ENCODE data around the gene PIK3AP1. TPM values are rescaled to one million over a fixed set of nuclear protein-coding genes. Genes with fewer than 3 reads are reported as not detected.

The PIK3AP1 gene
- total and polyA plus RNA-seq, 2 of the 13 experiments (the other 11 are each of a cell fraction or from before 2014, with no cell fraction given) = 3.6 to 13.8 TPM

DNA sequence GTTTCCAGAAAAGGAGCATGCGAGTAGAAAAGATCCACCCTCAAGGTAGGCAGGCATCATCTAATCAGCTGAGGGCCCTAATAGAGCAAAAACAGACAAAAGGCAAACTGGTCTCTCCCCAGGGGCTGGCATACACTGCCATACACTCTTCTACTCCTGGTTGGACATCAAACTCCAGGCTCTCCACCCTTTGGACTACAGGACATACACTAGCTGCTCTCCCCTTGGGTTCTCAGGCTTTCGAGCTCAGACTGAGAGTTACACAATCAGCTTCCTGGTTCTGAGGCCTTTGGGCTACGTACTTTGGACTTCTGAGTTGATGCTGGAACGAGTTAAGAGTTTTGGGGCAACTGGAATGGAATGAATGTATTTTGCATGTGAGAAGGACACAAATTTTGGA is 82.6 kb downstream of the PIK3AP1 start (continued):
- TF ChIP-seq SOX13 (IDR thresholded peaks at IDR 0.05) = no peak
- TF ChIP-seq SOX13 (CRISPR knock-in tag; conservative IDR thresholded peaks at IDR 0.05 in 1 of 2, IDR thresholded peaks at IDR 0.05 in 1 of 2) = peak in 1 of 2 experiments; percentile 42; a peak in 1 of 4 replicates
- TF ChIP-seq ZNF614 (CRISPR knock-in tag; IDR thresholded peaks at IDR 0.05; ENCODE audit: borderline replicate concordance) = peak; percentile 22; the same call in 1 of the 2 replicates
- 0 out of 2 replicates have a peak, but pooled peaks have one; percentile 16 for TF ChIP-seq SMC3 (IDR thresholded peaks at IDR 0.05; ENCODE audit: low read length)
- peak; percentile 73 for TF ChIP-seq ZNF331 (CRISPR knock-in tag; IDR thresholded peaks at IDR 0.05)
- peak; percentile 51; the same call in 1 of the 2 replicates for TF ChIP-seq KDM1A (CRISPR knock-in tag; IDR thresholded peaks at IDR 0.05)
- no peak for TF ChIP-seq NONO (IDR thresholded peaks at IDR 0.05)
- peak; percentile 54; the same call in 1 of the 2 replicates for TF ChIP-seq NONO (CRISPR knock-in tag; conservative IDR thresholded peaks at IDR 0.05)
- TF ChIP-seq ZNF644 (CRISPR knock-in tag; IDR thresholded peaks at IDR 0.05; ENCODE audit: low read depth) = peak; percentile 93
- 0 out of 2 replicates have a peak, but pooled peaks have one; percentile 60 for TF ChIP-seq MIER2 (CRISPR knock-in tag; IDR thresholded peaks at IDR 0.05)
- peak; percentile 78 for TF ChIP-seq ELF1 (CRISPR knock-in tag; IDR thresholded peaks at IDR 0.05)
- peak; percentile 69 for TF ChIP-seq TEAD3 (CRISPR knock-in tag; optimal IDR thresholded peaks at IDR 0.05; ENCODE audit: borderline replicate concordance)
- TF ChIP-seq ZNF652 (CRISPR knock-in tag; IDR thresholded peaks at IDR 0.05; ENCODE audit: borderline replicate concordance, low read depth) = peak; percentile 63; the same call in 1 of the 2 replicates
- 0 out of 2 replicates have a peak, but pooled peaks have one; percentile 56 for TF ChIP-seq ZMYM2 (CRISPR knock-in tag; IDR thresholded peaks at IDR 0.05)
- no peak for TF ChIP-seq PTBP1 (IDR thresholded peaks at IDR 0.05; ENCODE audit: low read depth, low read length, poor library complexity, severe bottlenecking)
- TF ChIP-seq CREM (IDR thresholded peaks at IDR 0.05) = peak; percentile 52; the same call in 1 of the 2 replicates
- TF ChIP-seq CREM (CRISPR knock-in tag; IDR thresholded peaks at IDR 0.05) = no peak
- TF ChIP-seq FOSL2 (CRISPR knock-in tag; IDR thresholded peaks at IDR 0.05) = 0 out of 2 replicates have a peak, but pooled peaks have one; percentile 18
- TF ChIP-seq BCL6 (CRISPR knock-in tag; IDR thresholded peaks at IDR 0.05) = peak; percentile 79
- peak; percentile 79; the same call in 1 of the 2 replicates for TF ChIP-seq HOMEZ (CRISPR knock-in tag; IDR thresholded peaks at IDR 0.05; ENCODE audit: low read depth)
- TF ChIP-seq ZBED4 (CRISPR knock-in tag; IDR thresholded peaks at IDR 0.05; ENCODE audit: borderline replicate concordance) = peak; percentile 92
- 0 out of 2 replicates have a peak, but pooled peaks have one; percentile 37 for TF ChIP-seq MED1 (CRISPR knock-in tag; IDR thresholded peaks at IDR 0.05)
- no peak for TF ChIP-seq NFE2L2 (IDR thresholded peaks at IDR 0.05; ENCODE audit: low read length)
- TF ChIP-seq ESRRA (CRISPR knock-in tag; IDR thresholded peaks at IDR 0.05; ENCODE audit: low read depth) = peak; percentile 67; the same call in 1 of the 2 replicates
- peak; percentile 83 for TF ChIP-seq ZMYM4 (CRISPR knock-in tag; IDR thresholded peaks at IDR 0.05)
- TF ChIP-seq SAP130 (CRISPR knock-in tag; IDR thresholded peaks at IDR 0.05; ENCODE audit: low read depth) = peak; percentile 43; the same call in 1 of the 2 replicates
